ENCODE data around the gene PDE2A.

Gene PDE2A

DNA sequence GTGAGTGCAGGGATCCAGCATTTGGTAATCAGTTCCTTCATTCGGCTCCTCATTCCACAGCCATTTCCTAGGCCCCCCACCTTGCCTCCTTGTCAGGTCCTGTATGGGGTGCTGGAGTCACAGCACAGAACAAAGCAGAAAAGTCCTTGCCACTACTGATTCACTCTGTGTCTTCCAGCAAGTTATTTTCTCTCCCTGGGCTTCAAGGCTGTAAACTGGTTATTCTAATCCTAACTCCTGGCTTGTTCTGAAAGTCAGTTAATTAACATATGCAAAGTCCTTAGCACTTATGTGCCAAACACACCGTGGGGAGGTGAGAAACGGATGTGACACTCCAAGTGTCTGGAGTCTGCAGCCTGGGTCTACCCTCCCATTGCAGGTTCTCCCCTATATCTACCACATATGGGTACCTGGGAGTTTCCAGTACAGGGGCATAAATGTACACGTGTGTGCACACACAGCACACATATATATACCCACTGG lies 30.6 kb upstream of the PDE2A start:
- DNase-seq (ENCODE audit: low read depth in 2 of 2) = no peak

DNA sequence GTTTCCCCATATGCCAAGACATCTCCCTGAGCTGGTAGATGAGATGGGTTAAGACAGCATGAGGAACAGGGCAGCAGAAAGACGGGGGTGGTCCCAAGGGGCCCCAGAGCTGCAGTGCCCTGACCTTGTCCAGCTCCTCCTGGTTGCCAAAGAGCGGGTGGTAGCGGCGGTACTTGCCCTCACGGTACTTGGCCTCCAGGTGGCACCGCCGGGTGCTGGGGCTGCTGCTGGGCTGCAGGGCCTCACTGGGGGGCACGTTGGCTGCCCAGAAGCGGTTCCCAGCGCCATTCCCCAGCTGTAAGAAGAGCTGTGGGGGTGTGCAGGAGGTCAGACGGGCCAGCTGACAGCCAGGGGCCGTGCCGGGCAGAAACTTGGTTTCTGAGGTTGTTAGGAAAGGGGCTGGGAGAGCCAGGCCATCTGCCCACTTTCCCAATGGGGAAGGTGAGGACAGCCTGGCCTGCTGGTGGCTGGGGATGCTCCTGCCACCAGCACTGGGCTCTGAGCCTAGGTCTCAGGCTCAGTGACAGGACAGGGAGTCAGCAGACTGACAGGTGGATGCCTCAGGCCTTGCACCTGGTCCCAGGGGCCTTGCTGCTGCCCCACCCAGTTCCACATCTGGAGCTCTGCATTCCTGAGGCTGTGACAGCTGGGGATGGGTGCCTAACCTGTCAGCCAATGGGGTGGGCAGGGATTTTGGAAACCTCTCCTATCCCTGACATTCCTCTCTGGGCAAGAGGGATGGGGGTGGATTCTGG lies 30.0 kb upstream of the PDE2A start:
- DNase-seq (ENCODE audit: low read depth in 2 of 2) = no peak

DNA sequence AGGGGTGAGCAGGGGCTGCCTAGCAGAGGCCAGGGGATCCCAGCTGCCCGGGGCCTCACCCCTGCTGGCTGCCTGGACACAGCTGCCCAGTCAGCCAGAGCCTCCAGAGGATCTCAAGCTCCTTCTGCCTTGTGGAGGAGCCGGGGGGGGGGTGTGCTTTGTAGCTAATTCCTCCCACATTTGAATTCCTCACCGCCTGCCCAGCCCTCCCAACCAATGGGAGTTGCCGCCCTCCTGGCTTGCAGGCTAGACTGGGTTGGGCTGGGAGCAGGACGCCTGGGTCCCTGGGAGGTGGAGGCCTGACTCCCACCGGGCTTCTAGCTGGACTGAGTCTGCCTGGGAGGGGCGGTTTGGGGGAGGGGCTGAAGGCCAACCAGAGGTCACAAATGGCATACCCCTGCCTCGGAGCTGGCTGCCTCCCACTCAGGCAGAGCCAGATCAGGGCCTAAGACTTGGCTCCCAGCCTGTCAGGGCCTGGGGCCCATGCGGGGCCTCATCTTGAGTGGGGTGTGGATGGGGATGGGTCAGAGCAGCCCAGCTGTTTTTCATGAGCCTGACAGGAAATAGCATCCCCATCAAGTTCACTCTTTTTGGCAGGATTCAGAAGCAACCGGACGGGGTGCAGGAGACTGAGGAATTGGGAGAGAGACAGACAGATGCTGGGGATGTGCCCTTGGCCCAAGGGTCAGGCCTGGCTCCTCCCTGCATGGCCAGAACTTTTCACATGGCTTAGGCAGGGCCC lies 29.2 kb upstream of the PDE2A start:
- no peak for DNase-seq (ENCODE audit: low read depth in 2 of 2)

DNA sequence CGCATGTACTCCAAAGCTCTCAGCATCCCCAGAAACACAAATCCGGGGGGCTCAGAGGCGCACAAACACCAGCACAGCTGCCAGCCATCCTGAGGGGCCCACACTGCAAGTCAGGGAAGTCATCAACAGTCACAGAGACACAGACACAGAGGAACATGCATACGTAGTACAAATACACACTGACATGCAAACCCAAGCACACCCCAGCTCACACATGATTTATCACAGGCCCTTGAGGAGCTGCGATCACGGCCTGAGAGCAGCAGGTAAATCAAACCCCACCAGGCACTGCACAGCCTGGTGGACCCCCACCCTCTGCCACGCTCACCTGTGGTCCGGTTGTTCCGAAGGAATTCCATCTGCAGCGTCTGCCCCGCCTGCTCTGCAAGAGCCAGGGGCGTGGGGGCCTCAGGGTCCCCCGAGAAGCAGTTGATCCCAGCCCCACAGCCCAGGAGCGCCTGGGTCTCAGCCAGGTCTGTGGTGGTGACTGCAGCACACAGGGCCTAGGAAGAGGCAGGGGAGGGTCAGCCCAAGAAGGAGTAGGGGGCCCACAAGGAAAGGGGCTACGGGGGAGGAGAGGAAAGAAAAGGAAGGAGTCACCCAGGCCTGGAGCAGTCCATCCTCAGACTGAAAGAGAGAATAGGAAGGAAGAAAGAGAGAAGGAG lies 28.5 kb upstream of the PDE2A start:
- no peak for DNase-seq (ENCODE audit: low read depth in 2 of 2)

DNA sequence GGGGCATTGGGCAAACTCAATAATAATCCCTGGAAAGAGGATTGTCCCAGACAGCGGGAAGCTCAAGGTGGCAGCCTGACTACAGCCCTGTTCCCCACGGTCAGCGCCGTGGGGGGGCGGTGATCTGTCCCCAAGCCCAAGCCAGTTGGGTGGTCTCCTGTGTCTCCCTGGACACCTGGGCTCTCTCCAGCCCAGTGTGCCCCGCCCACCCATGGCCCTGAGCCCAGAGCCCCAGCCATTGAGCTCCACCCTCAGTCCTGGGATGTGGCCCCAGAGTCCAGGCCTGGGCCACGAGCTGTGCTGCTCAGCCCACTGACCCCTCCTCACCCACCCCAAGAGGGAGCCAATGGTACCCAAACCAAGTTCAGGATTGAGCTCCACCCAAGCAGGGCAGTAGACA lies 27.9 kb upstream of the PDE2A start:
- DNase-seq (ENCODE audit: low read depth in 2 of 2) = no peak

DNA sequence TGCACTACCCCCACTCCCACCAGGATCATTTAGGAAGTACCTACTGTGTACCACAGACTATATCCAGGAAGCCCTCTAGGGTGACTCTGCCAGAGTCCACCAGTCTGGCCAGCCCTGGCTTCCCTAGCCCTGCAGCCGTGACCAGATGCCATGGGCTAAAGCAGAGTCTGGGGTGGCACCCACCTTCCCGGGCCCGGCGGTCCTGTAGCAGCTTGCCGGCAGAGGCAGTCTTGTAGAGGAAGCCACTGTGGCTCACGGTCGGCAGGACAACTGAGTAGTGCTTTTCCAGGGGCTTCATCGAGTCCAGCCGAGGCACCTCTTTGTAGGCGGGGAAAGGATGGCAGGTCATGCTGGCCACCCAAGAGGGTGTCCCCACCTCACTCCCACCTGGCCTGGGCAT lies 27.2 kb upstream of the PDE2A start:
- DNase-seq (ENCODE audit: low read depth in 2 of 2) = no peak

DNA sequence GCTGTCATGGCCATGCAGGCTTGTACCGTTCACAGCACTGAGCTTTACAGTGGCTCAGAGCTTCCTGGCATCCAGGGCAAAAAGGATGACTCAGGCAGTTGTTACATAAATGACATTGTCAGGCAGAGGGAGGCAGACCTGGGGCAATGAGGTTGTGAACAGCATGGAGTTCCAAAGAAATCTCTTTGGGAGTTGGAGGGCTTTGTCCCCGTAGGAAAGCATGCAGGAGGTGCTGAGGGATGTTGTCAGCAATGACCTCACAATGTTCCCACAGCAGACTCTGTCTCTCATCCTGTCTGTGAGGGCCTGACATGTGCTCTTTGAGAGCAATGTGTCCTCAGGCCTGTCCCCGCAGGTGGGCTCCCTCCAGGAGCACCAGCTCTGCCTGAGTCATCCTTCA lies 25.9 kb upstream of the PDE2A start:
- no peak for DNase-seq (ENCODE audit: low read depth in 2 of 2)

DNA sequence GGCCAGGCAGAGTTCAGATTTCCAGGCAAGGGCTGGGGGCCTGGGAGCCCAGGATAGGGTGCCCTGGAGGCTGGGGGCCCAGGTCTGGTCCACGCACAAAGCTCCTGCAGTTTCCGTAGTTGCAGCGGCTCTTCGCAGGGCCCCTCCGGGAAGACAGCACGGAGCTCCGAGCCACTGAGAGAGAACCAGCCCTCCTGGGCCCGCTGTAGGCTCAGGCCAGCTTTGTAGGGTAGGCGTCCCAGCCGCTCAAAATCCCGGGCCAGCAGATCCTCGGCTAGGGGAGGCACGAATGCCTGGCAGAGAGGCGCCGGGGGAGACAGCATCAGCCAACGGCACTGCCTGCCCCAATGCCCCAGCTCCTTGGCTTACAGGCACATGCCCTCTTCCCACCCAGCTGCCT lies 23.6 kb upstream of the PDE2A start:
- no peak for DNase-seq (ENCODE audit: low read depth in 2 of 2)

DNA sequence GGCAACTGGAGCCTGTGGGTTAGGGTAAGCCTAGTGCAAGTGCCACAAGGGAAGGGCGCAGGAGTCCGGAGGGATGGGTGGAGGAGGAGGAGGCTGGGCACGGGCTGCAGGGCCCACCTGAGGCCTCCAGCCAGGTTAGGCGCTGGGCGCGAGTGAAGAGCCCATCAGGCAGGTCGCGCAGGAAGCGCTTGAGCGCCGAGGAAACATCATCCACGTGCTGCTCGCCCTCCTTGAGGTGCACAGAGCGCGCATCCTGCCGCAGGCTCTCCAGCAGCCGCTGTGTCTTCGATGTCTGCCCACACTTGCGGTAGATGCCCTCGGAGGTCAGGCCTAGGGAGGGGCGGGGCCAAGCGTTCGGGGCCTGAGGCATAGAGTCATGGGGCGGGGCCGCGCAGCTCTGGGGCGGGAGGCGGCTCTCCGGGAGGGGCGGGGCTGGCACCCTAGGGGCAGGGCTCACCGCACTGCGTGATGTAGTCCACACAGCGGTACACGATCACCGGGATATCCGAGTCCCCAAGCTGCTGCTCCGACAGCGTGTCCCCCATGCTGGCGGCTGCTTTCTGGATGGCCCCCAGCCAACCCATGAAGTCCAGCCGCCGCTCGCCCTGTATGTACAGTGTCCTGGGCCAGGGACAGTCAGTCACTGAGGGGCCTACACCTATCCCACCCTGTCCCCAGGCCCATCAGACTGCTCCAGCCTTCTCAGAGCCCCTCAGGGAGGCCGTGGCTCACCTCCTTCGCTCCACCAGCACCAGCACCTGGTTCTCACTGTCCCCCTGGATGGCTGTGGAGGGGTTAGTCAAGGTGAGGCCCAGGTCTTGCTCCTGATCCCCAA lies 22.9 kb upstream of the PDE2A start:
- DNase-seq (ENCODE audit: low read depth in 2 of 2) = no peak

DNA sequence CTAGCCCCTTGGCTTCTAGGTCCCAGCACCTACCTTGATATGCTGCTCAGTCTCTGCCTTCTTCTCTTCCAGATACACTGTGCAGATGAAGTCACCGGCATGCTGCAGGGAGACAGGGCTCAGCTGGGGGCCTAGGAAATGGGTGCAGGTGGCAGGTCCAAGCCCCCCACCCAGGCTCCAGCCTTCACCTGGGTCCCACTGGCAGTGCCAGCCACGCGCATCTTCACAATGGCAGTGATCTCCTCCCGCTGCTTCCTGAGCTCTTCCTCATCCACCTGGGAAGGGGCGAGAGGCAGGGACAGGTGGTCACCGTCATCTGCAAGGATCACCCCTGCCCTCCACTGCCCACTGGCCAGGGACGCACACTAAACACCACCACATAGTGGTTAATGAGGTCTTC lies 21.1 kb upstream of the PDE2A start:
- no peak for DNase-seq (ENCODE audit: low read depth in 2 of 2)

DNA sequence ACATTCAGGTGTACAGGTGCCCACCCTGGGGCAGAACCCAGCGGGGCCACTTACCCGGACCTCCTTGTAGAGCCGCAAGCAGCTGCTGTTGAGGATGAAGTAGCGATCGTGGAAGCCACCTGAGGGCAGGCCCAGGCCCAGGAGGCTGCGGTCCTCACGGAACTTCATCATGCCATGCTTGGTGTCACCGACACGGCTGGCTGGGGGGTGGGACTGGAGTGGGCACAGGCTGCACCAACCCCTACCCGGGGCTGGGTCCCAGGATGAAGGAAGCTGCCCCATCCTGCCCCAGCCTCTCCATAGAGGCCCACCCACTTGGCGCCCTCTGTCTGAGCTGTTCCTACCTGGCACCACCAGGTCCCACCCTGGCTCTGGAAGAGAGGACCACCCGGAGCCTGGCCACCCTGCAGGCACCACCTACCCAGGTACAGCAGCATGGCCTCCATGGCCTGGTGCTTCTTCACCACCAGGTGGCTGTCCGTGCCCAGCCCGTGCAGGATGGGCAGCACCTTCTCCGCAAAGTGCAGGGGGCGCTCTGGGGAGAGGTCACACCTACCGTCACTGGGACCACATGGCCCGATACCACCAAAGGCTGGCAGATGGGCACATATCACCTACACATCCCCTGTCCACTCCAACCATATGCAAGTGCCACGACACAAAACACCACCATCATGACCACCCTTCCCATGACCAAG lies 19.2 kb upstream of the PDE2A start:
- DNase-seq (ENCODE audit: low read depth in 2 of 2) = no peak

DNA sequence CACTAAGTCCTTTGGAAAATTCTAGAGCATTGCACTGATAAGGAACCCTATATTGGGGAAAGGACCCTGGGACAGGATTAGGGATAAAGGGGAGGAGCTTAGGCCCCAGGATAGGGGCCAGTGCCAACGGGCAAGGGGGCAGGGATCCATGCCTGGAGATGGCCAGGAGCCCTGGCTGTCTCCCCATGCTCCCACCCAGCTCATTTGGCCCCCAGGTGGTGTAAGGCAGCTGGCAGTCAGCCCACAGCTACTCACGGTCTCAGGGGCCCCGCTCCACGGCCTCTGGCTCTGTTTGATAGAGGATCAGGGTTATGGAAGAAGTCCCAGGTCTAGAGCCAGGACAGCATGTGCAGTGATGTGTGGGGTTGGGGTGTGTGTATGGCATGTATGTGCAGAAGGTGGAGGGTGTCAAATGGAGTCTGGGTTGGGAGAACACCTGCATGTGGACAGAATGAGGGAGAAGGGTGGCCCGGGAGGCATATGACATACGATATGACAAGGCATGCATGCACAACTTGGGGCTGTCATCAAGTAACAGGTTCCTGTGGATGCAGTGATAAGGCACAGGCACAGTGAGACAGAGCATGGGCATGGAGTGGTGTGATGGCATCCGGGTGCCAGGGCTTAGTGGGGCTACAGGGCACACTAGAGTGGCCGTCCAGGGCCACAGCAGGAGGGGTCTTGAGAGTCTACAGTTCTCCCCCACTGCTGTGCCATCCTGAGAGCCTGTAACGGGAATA lies 18.4 kb upstream of the PDE2A start:
- no peak for DNase-seq (ENCODE audit: low read depth in 2 of 2)

DNA sequence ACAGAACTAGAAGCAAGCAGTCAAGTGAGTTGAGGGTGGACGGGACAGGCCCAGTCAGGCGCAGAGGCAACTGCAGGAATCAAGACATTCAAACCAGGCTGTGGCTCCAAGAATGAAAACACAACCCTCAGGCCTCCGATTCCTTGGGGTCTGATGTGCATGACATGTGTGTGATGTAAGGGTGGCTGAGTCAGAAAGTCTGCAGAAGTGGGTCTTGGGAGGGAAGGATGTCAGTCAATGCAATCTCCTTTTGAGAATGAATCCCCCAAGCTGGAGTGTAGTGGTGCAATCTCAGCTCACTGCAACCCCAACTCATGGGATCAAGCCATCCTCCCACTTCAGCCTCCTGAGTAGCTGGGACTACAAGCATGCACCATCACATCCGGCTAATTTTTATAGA lies 15.9 kb upstream of the PDE2A start:
- DNase-seq (ENCODE audit: low read depth in 2 of 2) = no peak

DNA sequence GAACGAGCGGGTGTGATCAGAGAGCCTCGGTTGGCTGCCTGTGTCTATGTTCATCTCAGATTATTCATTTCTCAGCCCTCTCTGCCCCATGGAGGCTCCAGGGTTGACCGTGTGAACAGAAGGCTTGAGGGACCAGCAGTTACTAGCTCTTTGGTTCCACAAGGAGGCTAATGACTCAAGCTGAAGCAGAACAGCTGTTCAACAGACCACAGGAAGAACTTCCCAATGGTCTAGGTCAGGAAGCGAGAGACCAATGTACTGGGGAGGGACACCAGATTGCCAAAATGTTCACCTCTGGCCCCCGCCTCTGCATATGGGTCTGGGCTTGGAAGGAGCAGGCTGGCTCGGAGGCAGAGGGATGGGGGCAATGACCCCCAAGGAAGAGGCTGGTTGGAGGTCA lies 14.7 kb upstream of the PDE2A start:
- no peak for DNase-seq (ENCODE audit: low read depth in 2 of 2)

DNA sequence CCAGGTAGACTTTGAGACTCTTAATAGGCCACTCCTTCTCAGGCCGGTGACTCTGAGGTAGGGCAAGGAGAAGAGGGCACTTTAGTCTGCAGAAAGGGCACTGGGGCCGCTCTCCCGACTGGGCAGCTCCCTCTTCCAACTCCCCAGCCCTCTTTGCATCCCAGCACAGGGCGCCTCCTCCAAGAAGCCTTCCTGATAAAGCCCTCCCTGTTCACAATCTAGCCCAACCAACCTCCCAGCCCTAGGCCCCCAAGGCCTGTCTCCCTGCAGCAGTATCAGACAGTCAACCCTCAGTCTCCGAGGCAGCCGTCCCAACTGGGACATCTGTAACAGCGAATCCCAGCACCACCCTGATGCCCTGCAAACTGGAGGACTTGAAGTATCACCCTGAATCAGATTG lies 14.3 kb upstream of the PDE2A start:
- no peak for DNase-seq (ENCODE audit: low read depth in 2 of 2)

DNA sequence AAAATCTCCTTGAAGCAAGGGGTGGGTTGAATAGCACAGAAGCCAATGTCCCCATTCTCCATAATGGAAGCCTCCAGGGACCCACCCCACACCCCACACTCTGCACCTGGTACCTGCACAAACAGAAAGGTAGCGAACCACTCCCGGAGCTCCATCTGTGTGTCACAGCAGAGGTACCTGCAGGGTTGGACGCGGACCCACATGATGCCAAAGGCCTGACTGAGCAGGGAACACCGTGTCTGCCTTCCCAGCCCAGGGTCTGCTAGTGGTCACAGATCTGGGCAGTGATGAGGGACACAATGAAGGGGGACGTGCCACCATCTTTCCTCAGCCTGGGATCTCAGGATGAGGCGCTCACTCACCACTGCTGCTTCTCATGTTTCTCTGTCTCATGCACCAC lies 13.1 kb upstream of the PDE2A start:
- DNase-seq (ENCODE audit: low read depth in 2 of 2) = no peak

DNA sequence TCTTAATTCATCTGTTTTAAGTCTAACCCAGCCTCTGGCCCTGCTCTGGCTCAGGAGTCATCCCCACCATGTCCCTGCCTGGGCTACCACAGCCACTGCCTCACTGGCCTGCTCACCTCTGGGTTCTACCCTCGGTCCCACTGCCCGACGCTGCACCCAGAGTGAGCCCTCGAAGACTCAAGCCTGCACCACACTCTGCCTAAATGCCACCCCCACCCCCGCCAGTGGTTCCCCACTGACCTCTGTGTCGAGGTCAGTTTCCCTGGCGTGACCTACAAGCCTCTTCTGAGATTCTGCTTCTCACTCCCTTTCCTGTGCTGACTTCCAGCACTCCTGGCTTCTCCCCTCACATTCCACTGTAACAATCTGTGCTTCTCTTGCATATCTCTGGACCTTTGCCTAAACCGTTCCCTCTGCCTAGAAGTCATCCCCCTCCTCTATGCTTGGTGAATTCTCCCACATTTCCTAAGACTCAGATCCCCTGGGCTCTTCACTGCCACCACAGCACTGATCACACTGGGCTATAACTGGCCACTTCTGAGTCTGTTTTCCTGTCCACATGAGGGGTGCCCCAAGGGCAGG lies 12.5 kb upstream of the PDE2A start:
- DNase-seq (ENCODE audit: low read depth in 2 of 2) = no peak

DNA sequence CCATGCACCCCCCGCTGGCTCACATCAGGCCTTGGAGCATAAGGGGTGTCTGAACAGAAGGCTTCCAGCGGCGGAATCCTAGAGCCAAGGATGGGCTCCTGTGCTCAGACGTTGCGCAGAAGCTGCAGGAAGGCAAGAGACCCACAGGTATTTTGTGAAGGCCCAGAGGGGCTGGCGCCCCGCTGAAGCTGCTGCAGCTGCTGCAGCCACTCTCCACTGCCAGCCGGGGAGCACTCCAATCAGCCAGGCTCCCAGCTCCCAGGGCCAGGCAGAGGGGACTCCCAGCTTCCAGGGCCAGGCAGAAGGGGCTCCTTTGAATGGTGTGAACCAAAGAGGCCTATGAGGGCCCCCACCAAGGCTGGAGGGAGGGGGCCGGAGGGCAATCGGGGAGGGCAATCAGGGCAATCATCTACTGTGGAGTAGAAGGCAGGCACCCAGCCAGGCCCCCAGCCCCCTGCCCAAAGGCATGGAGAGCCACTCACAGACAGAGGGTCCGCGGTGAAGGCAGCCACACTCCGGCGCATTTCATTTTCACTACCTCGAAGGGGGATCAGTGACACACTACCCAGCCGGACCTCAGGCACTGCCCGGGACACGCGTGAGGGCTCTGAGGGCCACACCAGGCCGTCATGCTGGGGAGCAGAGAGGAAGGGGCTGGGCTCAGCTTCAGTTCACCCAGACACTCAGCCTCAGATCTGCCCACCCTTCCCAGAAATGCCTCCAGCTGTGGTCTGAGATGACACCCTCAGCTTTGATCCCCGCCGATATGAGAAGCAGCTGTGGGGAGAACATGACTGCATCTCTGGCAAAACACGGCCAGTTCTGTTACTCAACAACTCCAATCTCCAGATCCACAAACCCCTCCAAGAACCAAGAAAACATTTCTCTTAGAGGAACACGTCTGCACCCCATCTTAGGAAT lies 11.6 kb upstream of the PDE2A start:
- peak; percentile 9 to 19 for DNase-seq (ENCODE audit: low read depth in 2 of 2)

DNA sequence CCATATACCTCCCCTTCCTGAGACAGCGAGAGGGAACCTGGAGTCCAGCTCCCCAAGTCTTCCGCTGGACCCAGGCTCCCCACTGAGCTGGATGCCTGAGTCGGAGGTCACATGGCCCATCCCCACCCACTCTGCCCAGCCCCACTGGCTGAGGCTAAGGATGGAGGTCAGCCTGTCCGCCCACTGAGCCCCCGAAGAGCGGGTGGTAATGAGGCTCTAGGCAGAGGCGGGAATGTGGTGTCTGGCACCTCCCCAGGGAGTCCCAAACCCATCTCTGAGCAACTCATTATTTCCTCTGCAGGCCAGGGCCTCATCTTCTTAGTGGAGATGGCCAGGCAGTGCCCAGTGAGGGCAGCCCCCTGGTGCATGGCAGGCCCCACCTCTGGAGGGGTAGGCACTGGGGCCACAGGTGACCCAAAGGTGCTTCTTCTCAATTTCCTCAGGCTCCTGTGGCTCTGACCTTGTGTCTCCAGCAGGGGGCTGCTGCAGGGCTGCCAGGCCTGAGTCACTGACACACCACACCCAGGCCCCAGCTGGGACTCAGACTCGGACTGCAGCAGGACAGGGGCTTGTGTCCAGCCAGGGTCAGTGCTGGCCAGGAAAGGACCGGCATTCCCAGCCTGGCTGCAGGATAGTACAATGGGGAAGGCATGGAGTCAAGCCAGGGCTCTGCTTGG lies 10.2 kb upstream of the PDE2A start:
- peak in 1 of 2 experiments; percentile 26 for DNase-seq (ENCODE audit: low read depth in 2 of 2)
